SU-DHL-6 (cell line): ENCODE results near the gene IFNGR2.

Experiments
- H2AFZ ChIP-seq: fragments of 200-600 bp; sonication (generic); 2 replicates; pipeline ENCODE4 v1.6.1; 2014; ENCODE audit warnings: low read depth, mild to moderate bottlenecking, moderate library complexity, mixed read lengths, antibody characterized with exemption, low read length; ENCODE audit not compliant: severe bottlenecking
- H3F3A ChIP-seq: fragments of 200-600 bp; shearing (Covaris generic); 2 replicates; pipeline ENCODE4 v1.6.0; 2016; ENCODE audit warnings: antibody characterized with exemption, mild to moderate bottlenecking; ENCODE audit not compliant: insufficient read depth
- H3K27ac ChIP-seq: fragments of 200-600 bp; sonication (generic); 2 replicates; pipeline ENCODE4 v1.5.1; 2016; ENCODE audit warnings: low read depth, mild to moderate bottlenecking, low read length, moderate library complexity, mixed read lengths
- H3K27me3 ChIP-seq: fragments of 200-600 bp; sonication (generic), shearing (Covaris generic); 2 replicates; pipeline ENCODE4 v1.6.0; 2014; ENCODE audit warnings: mild to moderate bottlenecking, low read length
- H3K36me3 ChIP-seq: fragments of 200-600 bp; sonication (generic); 2 replicates; pipeline ENCODE4 v1.6.1; 2014; ENCODE audit warnings: mild to moderate bottlenecking, low read length, mixed read lengths
- H3K4me2 ChIP-seq: fragments of 300-600, 200-600 bp; shearing (Covaris generic), sonication (generic); 2 replicates; pipeline ENCODE4 v1.6.0; 2014; ENCODE audit warnings: low read length, low read depth, mild to moderate bottlenecking; ENCODE audit not compliant: poor library complexity, severe bottlenecking
- H3K4me3 ChIP-seq: fragments of 200-600 bp; sonication (generic); 2 replicates; pipeline ENCODE4 v1.5.1; 2014; ENCODE audit warnings: antibody characterized with exemption, low read length, mild to moderate bottlenecking, mixed read lengths; ENCODE audit not compliant: insufficient read depth, poor library complexity, severe bottlenecking
- H3K79me2 ChIP-seq: fragments of 200-600 bp; sonication (generic); 2 replicates; pipeline ENCODE4 v1.6.1; 2014; ENCODE audit warnings: mild to moderate bottlenecking, low read length, moderate library complexity; ENCODE audit not compliant: insufficient read depth
- H3K9ac ChIP-seq: fragments of 200-600 bp; sonication (generic); 2 replicates; pipeline ENCODE4 v1.7.0; 2014; ENCODE audit warnings: mild to moderate bottlenecking, low read length
- H3K9me2 ChIP-seq: fragments of 200-600 bp; sonication (generic); replicated peaks from 2 replicates; pipeline ENCODE4 v1.6.1; 2014; ENCODE audit warnings: low read length; ENCODE audit not compliant: insufficient read depth
- H3K9me3 ChIP-seq: fragments of 200-600 bp; sonication (generic); 2 replicates; pipeline ENCODE4 v1.6.1; 2014; ENCODE audit warnings: low read length, mixed read lengths; ENCODE audit not compliant: insufficient read depth
- H4K20me1 ChIP-seq: fragments of 200-600 bp; sonication (generic); 2 replicates; pipeline ENCODE4 v1.6.1; 2014; ENCODE audit warnings: low read depth, mild to moderate bottlenecking, antibody characterized with exemption, low read length, moderate library complexity, mixed read lengths
- CTCF ChIP-seq: fragments of 200-600 bp; sonication (generic); IDR thresholded peaks from one replicate; pipeline ENCODE4 v1.5.1; 2017; ENCODE audit warnings: antibody characterized with exemption, mild to moderate bottlenecking, low read length, moderate library complexity; ENCODE audit not compliant: insufficient read depth, poor library complexity, severe bottlenecking
- EZH2phosphoT487 ChIP-seq: fragments of 200-600 bp; sonication (generic), shearing (Covaris generic); conservative IDR thresholded peaks from 2 replicates; pipeline ENCODE4 v1.6.1; 2018; ENCODE audit warnings: mild to moderate bottlenecking, antibody characterized with exemption, low read length, moderate library complexity, mixed read lengths

The IFNGR2 gene

GRCh38 chr21:33398361-33398760 lies 4.9 kb upstream of the IFNGR2 start:
- H3K27ac ChIP-seq = no peak overlapping the region
- no peaks in the 10 kb centered on the region for H3K27me3 ChIP-seq
- peaks cover 20% of the 10 kb centered on the region for H3F3A ChIP-seq
- H3K79me2 ChIP-seq = peaks cover under 1% of the 10 kb centered on the region; the same call in 1 of the 2 replicates
- no peak overlapping the region for H3K4me3 ChIP-seq
- no peaks in the 10 kb centered on the region for H3K9me2 ChIP-seq
- no peaks in the 10 kb centered on the region for H3K36me3 ChIP-seq
- no peak overlapping the region for H3K9ac ChIP-seq
- H3K4me2 ChIP-seq = no peak overlapping the region
- TF ChIP-seq EZH2phosphoT487 = no peak
- no peak overlapping the region for H2AFZ ChIP-seq
- H4K20me1 ChIP-seq = no peaks in the 10 kb centered on the region
- H3K9me3 ChIP-seq = no peaks in the 10 kb centered on the region

GRCh38 chr21:33401630-33401992 lies 1.6 kb upstream of the IFNGR2 start:
- Histone ChIP-seq H3K4me2 (no peak overlapping the region), H3K9ac (no peak overlapping the region), H3K9me2 (no peaks in the 10 kb centered on the region), H3K79me2 (peaks cover 33% of the 10 kb centered on the region), H3K36me3 (no peaks in the 10 kb centered on the region), H3K4me3 (no peak overlapping the region), H3K27me3 (no peaks in the 10 kb centered on the region), H3F3A (peaks cover 18% of the 10 kb centered on the region), H3K9me3 (no peaks in the 10 kb centered on the region), H2AFZ (no peak overlapping the region), H4K20me1 (peaks cover 11% of the 10 kb centered on the region; the same call in 1 of the 2 replicates), H3K27ac (no peak overlapping the region)
- TF ChIP-seq EZH2phosphoT487 (no peak), CTCF (no peak)

GRCh38 chr21:33402001-33402979 lies 923 bp upstream of the IFNGR2 start:
- H3K4me3 ChIP-seq = peak overlapping the region; percentile 62
- peaks cover 39% of the 10 kb centered on the region for H3K79me2 ChIP-seq
- TF ChIP-seq EZH2phosphoT487 = no peak
- no peak for TF ChIP-seq CTCF
- peak overlapping the region; percentile 98 for H3K9ac ChIP-seq
- H3K9me3 ChIP-seq = no peaks in the 10 kb centered on the region
- peak overlapping the region; percentile 52 for H2AFZ ChIP-seq
- no peaks in the 10 kb centered on the region for H3K27me3 ChIP-seq
- H3K36me3 ChIP-seq = no peaks in the 10 kb centered on the region
- no peaks in the 10 kb centered on the region for H3K9me2 ChIP-seq
- peaks cover 18% of the 10 kb centered on the region for H3F3A ChIP-seq
- H4K20me1 ChIP-seq = peaks cover 14% of the 10 kb centered on the region; the same call in 1 of the 2 replicates
- H3K4me2 ChIP-seq = peak overlapping the region; percentile 72
- H3K27ac ChIP-seq = peak overlapping the region; percentile 80
